Stimulated activated CD8-positive, alpha-beta memory T cell treated with anti-CD3 and anti-CD28 coated beads, Interleukin-15, amount 100 ng/mL, for 48 hours (primary cell): ENCODE measurements around the gene B9D2.
A peak's percentile ranks its signal among the peaks of the same experiment; 100 is the strongest.

Experiments used
- DNase-seq, 2 donors: peaks; one replicate each; pipeline ENCODE4 v3.0.0-alpha.2; 2020; ENCODE audit warnings: low read depth in 2 of 2

B9D2 gene

DNA sequence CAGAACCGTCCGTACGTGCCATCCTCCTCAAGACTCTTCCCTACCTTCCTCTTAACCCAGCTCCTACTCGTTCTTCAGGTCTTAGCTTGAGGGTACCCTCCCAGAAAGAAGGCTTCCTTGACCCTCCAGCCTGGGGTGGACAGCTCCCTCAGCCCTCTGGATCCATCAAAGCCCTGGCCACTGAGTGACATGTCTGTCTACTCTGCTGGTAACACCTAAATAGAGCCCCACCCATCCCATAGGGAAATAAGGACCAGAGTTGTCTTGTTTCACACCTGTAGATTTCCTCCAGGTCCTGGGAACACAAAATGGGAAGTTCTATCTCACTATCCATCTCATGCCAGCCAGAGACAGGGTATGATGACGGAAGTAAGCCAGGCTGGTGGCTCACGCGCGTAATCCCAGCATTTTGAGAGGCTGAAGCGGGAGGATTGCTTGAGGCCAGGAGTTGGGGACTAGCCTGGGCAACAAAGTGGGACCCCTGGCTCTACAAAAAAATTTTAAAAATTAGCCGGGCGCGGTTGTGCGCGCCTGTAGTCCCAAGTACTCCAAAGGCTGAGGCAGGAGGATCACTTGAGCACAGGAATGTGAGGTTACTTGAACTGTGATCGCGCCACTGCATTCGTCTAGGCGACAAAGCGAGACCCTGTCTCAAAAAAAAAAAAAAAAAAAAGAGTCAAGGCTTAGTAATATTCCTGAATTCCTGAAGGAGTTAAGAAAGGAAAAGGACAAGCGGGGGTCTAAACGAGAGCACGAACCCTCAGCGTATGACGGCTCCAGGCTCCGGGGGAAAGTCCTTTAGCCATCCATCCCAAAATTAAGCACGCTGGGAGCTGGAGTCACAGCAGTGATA, 54.5 kb downstream of the B9D2 start:
- no peak for DNase-seq

DNA sequence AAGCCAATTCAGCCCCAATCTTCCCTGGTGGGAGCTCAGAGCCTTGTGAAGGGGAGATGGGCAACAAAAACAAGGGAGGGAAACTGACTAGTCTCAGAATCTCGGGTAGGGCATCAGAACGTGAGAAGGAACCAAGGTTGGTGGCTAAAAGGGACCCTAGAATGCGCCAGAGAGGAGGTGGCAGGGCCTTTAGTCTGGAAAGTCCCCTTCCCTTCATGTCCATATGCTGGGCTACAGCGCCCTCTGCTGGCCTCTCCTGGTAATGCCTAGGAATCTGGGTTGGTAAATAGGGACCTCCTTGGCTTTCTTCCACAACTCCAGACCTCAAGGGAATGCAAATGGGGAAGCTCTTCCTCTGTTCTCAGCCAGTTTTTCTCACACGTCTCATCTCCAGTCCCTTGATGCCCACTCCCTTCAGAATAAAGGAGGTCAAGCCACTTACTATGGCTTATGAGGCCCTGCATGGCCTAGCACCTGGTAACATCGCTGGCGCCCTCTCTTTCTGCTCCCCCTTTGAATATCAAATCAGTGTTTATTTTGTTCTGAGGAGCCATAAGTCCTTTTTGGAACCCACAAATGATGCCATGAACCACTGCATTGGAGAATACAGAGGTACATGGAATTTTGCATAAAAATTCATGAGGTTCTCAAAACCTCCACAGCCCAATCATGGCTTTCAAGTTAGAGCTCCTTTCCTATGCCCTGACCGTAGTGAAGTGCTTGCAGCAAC, 55.3 kb downstream of the B9D2 start:
- peak; percentile 79 for DNase-seq

DNA sequence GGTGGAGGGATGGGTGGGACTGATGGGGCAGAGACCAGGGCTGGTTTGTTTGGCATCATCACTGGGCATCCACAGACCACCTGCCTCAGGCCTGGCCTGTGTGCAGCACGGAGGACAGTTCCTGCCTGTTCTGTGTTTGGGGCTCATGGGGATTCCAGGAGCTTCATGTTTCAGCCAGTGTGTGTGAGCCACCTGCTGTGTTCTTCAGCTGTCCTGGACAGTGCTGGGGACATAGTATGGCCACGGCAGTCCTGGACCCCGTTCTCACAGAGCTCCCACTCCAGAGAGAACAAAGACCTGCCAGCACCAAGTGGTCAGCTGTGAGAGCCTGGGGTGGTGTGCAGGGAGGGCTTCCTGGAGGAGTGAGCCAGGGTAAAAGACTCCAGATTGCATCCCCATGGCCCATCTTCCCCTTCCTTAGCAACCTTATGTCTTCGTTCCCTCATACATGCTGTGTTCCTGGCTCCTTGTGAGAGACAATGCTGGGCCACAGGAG, 55.9 kb downstream of the B9D2 start:
- DNase-seq: no peak

DNA sequence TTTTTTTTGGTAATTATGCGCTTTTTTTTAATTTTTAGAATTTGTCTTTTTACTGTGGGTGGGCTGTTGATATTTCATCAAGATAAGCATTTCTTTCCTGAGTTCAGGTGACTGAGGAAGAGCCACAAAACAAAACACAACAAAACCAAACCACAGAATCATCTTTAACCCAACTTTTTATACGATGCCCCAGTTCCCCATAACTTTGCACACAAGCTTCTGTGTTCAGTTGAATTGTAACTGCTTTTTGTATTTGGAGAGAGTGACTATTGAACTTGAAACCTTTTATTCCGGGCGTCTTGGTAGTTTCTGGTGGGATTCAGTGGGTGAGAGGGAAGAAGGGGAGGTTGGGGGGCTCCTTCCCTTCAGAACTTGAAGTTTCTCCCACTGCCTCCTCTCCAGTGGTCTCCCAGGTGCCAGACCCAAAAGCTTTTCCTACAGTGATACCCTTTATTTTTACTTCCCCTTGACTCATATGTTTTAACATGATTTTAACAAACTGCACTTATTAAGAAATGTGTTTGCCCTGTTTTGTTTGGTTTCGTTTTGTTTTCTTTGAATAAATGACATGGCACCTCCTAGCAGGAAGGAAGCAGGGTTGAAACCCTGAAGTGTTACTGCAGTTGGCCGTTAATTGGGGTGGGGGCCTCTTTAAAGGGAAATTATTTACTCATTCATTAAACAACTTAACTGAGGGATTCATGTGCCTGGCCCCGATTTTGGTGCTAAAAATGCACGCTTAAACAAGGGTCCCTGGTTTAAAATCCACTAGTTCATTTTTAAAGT, 56.7 kb downstream of the B9D2 start:
- no peak for DNase-seq

DNA sequence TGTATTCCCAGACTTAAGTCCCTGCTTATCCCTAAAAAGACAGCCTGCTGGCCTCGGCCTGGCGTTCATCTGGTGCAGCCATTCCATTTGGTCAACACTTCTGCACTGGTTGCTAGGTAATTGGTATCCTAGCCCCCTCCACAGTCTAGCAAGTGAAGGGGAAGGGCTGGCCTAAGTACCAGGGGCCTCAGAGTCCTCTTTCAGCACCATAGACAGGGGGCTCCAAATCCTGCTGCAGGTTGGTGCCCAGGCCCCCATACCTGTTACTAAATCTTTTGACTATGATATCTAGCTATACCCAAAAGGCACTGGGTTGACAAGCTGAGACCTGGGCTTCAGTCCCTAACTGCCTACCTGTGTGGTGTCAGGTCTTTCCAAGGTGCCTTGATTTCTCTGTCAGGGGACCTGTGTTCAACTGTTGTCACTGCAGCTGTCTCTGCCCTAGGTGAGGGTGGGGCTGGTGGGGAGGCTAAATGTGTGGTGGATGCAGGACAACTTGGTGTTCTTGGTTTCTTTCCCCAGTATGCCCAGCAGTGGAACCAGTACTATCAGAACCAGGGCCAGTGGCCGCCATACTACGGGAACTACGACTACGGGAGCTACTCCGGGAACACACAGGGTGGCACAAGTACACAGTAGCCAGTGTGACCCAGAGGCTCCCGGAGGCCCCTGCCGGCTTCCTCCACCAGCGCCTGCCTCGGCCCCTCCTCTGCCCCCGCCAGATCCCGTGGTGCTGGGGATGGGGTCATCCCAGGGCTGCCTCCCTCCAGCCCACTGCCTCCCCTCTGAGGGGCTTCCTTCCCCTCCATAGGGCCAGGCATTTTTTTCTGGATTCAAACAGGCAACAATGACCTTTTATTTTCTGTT, 57.8 kb downstream of the B9D2 start:
- no peak for DNase-seq

DNA sequence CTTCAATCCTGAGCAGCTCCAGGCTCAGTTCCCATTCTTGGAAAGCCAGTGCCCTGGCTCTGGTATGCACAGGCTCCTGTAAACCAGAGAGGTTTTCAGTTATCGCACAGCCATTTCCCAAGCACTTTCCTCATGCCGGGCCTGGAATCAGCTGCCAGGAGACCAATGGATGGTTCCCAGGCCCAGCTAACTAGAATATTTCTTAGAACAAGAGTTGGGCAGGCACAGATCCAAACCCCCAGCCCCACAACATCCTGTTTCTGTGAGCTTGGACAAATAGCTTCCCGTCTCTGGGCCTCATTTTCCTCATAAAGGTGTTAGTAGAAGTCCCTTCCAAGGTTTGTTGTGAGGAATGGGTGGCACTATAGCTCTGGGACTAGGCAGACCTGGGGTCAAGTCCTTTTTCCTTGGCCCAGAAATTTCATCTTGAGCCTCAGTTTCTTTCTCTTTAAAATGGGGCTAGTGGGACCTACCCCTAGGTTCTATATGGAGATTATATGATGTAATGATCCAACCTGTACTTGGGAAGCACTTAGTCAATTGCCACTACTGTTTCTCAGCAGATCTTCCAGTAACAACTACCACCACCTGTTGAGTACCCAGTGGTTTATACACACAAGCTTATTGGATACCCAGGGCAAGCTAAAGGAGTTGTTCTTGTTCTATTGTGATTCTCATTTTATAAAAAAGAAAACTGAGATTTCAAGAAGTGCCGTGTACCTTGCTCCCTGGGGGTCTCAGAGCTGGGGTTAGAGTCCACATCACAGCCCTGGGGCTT, 59.1 kb downstream of the B9D2 start:
- no peak for DNase-seq
